HEK293 (cell line): ENCODE data around the gene ZNF577.
A peak's percentile ranks its signal among the peaks of the same experiment; 100 is the strongest.

Source experiments
- RBAK ChIP-seq: fragments of 450-650 bp; formaldehyde crosslinking; IDR thresholded peaks from 2 replicates; pipeline ENCODE4 v1.5.1; 2016; ENCODE audit warnings: missing biosample characterization, missing genetic modification characterization
- SP2 ChIP-seq: fragments of 450-650 bp; formaldehyde crosslinking; IDR thresholded peaks from 2 replicates; pipeline ENCODE4 v1.5.1; 2016; ENCODE audit warnings: missing biosample characterization, missing genetic modification characterization
- YY2 ChIP-seq: fragments of 450-650 bp; formaldehyde crosslinking; IDR thresholded peaks from 2 replicates; pipeline ENCODE4 v1.5.1; 2016; ENCODE audit warnings: missing biosample characterization, missing genetic modification characterization
- ZBTB7A ChIP-seq: fragments of 450-650 bp; formaldehyde crosslinking; IDR thresholded peaks from 2 replicates; pipeline ENCODE4 v1.5.1; 2016; ENCODE audit warnings: low read depth, missing biosample characterization, missing genetic modification characterization
- ZNF155 ChIP-seq: fragments of 450-650 bp; formaldehyde crosslinking; IDR thresholded peaks from 2 replicates; pipeline ENCODE4 v1.5.1; 2016; ENCODE audit warnings: missing biosample characterization, missing genetic modification characterization
- ZNF558 ChIP-seq: fragments of 450-650 bp; formaldehyde crosslinking; IDR thresholded peaks from 2 replicates; pipeline ENCODE4 v1.5.1; 2016; ENCODE audit warnings: missing biosample characterization, missing genetic modification characterization
- ZNF623 ChIP-seq: fragments of 450-650 bp; formaldehyde crosslinking; IDR thresholded peaks from 2 replicates; pipeline ENCODE4 v1.5.1; 2016; ENCODE audit warnings: missing biosample characterization, missing genetic modification characterization
- ZNF629 ChIP-seq: fragments of 450-650 bp; formaldehyde crosslinking; IDR thresholded peaks from 2 replicates; pipeline ENCODE4 v1.5.1; 2017; ENCODE audit warnings: missing biosample characterization, missing genetic modification characterization
- TF ChIP-seq, protein P1 (sequence below): fragments of 450-650 bp; formaldehyde crosslinking; IDR thresholded peaks from 2 replicates; pipeline ENCODE4 v1.5.1; 2016; ENCODE audit warnings: missing biosample characterization, missing genetic modification characterization
- TF ChIP-seq, protein P2 (sequence below): fragments of 450-650 bp; formaldehyde crosslinking; IDR thresholded peaks from 2 replicates; pipeline ENCODE4 v1.5.1; 2016; ENCODE audit warnings: missing biosample characterization, missing genetic modification characterization
- TF ChIP-seq, protein P3 (sequence below): fragments of 450-650 bp; formaldehyde crosslinking; IDR thresholded peaks from 2 replicates; pipeline ENCODE4 v1.5.1; 2016; ENCODE audit warnings: missing biosample characterization, missing genetic modification characterization
- TF ChIP-seq, protein P4 (sequence below): fragments of 450-650 bp; formaldehyde crosslinking; IDR thresholded peaks from 2 replicates; pipeline ENCODE4 v1.5.1; 2016; ENCODE audit warnings: missing biosample characterization, missing genetic modification characterization
- TF ChIP-seq, protein P5 (sequence below): fragments of 450-650 bp; formaldehyde crosslinking; IDR thresholded peaks from 2 replicates; pipeline ENCODE4 v1.5.1; 2016; ENCODE audit warnings: missing biosample characterization, missing genetic modification characterization

Gene ZNF577

DNA sequence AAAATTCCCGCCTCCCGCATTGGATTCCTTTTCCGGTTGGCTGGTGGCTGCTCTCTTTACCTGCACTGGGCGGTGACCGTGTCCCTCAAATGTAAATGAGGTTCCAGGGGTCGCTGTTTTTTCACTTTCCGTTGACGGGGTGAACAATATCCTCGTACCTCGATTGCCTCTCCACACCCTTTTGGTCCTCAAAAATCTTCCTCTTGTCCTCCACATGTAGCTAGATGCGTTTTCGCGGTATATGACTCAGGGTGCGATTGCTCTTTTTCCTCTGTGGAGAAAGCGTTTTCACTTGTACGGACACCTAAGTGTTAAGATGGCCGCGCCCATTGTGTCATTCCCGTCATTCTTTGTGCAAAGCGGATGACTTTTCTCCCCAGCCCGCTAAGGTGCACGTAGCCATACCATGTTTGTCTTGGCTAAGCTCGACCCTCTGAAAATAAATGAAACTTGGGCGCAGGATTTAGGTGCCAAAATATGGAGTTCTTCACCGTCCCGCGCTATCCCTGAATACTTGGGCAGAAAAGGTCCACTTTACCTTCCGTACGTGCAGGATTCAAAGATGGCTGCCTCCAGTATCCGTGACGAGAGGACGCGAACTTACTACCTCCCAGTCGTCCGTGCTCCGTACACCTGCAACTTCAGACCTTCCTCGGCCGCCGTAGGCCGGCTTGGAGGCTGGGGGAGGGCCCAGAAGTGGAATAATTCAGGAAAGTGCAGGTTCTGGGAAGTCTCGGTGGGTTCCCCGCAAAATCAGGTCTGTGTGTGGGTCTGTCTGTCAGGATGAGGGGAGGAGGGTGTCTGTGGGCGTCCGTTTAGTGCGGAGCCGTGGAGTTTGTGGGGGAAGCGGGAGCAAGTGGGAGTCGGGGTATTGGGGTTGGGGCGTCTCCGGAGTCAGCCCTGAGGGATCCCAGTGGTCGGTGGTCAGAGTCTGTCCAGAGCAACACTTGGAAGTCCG lies 39.3 kb upstream of the ZNF577 start, which contains the start of gene ZNF613 (continued):
- TF ChIP-seq, protein P1, sequence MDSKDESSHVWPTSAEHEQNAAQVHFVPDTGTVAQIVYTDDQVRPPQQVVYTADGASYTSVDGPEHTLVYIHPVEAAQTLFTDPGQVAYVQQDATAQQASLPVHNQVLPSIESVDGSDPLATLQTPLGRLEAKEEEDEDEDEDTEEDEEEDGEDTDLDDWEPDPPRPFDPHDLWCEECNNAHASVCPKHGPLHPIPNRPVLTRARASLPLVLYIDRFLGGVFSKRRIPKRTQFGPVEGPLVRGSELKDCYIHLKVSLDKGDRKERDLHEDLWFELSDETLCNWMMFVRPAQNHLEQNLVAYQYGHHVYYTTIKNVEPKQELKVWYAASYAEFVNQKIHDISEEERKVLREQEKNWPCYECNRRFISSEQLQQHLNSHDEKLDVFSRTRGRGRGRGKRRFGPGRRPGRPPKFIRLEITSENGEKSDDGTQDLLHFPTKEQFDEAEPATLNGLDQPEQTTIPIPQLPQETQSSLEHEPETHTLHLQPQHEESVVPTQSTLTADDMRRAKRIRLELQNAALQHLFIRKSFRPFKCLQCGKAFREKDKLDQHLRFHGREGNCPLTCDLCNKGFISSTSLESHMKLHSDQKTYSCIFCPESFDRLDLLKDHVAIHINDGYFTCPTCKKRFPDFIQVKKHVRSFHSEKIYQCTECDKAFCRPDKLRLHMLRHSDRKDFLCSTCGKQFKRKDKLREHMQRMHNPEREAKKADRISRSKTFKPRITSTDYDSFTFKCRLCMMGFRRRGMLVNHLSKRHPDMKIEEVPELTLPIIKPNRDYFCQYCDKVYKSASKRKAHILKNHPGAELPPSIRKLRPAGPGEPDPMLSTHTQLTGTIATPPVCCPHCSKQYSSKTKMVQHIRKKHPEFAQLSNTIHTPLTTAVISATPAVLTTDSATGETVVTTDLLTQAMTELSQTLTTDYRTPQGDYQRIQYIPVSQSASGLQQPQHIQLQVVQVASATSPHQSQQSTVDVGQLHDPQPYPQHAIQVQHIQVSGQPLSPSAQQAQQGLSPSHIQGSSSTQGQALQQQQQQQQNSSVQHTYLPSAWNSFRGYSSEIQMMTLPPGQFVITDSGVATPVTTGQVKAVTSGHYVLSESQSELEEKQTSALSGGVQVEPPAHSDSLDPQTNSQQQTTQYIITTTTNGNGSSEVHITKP, result peak; percentile 79
- TF ChIP-seq ZNF623 (tag by site-specific recombination) (peak; percentile 34; the same call in 1 of the 2 replicates), YY2 (tag by site-specific recombination) (peak; percentile 97), SP2 (tag by site-specific recombination) (peak; percentile 56), ZNF155 (tag by site-specific recombination) (no peak), ZNF558 (peak; percentile 55; the same call in 1 of the 2 replicates), ZNF629 (peak; percentile 40; the same call in 1 of the 2 replicates), RBAK (tag by site-specific recombination) (0 out of 2 replicates have a peak, but pooled peaks have one; percentile 28), ZBTB7A (no peak)
- TF ChIP-seq, protein P2, sequence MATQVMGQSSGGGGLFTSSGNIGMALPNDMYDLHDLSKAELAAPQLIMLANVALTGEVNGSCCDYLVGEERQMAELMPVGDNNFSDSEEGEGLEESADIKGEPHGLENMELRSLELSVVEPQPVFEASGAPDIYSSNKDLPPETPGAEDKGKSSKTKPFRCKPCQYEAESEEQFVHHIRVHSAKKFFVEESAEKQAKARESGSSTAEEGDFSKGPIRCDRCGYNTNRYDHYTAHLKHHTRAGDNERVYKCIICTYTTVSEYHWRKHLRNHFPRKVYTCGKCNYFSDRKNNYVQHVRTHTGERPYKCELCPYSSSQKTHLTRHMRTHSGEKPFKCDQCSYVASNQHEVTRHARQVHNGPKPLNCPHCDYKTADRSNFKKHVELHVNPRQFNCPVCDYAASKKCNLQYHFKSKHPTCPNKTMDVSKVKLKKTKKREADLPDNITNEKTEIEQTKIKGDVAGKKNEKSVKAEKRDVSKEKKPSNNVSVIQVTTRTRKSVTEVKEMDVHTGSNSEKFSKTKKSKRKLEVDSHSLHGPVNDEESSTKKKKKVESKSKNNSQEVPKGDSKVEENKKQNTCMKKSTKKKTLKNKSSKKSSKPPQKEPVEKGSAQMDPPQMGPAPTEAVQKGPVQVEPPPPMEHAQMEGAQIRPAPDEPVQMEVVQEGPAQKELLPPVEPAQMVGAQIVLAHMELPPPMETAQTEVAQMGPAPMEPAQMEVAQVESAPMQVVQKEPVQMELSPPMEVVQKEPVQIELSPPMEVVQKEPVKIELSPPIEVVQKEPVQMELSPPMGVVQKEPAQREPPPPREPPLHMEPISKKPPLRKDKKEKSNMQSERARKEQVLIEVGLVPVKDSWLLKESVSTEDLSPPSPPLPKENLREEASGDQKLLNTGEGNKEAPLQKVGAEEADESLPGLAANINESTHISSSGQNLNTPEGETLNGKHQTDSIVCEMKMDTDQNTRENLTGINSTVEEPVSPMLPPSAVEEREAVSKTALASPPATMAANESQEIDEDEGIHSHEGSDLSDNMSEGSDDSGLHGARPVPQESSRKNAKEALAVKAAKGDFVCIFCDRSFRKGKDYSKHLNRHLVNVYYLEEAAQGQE, result 0 out of 2 replicates have a peak, but pooled peaks have one; percentile 14
- TF ChIP-seq, protein P3, sequence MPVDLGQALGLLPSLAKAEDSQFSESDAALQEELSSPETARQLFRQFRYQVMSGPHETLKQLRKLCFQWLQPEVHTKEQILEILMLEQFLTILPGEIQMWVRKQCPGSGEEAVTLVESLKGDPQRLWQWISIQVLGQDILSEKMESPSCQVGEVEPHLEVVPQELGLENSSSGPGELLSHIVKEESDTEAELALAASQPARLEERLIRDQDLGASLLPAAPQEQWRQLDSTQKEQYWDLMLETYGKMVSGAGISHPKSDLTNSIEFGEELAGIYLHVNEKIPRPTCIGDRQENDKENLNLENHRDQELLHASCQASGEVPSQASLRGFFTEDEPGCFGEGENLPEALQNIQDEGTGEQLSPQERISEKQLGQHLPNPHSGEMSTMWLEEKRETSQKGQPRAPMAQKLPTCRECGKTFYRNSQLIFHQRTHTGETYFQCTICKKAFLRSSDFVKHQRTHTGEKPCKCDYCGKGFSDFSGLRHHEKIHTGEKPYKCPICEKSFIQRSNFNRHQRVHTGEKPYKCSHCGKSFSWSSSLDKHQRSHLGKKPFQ, result no peak
- TF ChIP-seq, protein P4, sequence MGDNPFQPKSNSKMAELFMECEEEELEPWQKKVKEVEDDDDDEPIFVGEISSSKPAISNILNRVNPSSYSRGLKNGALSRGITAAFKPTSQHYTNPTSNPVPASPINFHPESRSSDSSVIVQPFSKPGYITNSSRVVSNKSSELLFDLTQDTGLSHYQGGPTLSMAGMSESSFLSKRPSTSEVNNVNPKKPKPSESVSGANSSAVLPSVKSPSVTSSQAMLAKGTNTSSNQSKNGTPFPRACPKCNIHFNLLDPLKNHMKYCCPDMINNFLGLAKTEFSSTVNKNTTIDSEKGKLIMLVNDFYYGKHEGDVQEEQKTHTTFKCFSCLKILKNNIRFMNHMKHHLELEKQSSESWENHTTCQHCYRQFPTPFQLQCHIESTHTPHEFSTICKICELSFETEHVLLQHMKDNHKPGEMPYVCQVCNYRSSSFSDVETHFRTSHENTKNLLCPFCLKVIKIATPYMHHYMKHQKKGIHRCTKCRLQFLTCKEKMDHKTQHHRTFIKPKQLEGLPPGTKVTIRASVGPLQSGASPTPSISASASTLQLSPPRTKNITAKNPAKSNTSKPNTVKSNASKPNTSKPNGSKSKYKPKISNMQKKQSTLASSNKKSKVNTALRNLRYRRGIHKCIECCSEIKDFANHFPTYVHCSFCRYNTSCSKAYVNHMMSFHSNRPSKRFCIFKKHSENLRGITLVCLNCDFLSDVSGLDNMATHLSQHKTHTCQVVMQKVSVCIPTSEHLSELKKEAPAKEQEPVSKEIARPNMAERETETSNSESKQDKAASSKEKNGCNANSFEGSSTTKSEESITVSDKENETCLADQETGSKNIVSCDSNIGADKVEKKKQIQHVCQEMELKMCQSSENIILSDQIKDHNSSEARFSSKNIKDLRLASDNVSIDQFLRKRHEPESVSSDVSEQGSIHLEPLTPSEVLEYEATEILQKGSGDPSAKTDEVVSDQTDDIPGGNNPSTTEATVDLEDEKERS (tag by site-specific recombination), result peak; percentile 66; the same call in 1 of the 2 replicates
- TF ChIP-seq, protein P5, sequence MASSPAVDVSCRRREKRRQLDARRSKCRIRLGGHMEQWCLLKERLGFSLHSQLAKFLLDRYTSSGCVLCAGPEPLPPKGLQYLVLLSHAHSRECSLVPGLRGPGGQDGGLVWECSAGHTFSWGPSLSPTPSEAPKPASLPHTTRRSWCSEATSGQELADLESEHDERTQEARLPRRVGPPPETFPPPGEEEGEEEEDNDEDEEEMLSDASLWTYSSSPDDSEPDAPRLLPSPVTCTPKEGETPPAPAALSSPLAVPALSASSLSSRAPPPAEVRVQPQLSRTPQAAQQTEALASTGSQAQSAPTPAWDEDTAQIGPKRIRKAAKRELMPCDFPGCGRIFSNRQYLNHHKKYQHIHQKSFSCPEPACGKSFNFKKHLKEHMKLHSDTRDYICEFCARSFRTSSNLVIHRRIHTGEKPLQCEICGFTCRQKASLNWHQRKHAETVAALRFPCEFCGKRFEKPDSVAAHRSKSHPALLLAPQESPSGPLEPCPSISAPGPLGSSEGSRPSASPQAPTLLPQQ (tag by site-specific recombination), result peak; percentile 54
- TF ChIP-seq, all 188 proteins: peak for 44
